Neural crest cell (in vitro differentiated cells): ENCODE results near the gene OR6V1. TPM values are rescaled to one million over a fixed set of nuclear protein-coding genes. Genes with fewer than 3 reads are reported as not detected.

Experiments
- DNase-seq: peaks from one replicate; pipeline ENCODE4 v3.0.0; 2021; ENCODE audit warnings: low read depth, mixed read lengths, low spot score
- H3K27ac Mint-ChIP-seq: one replicate; pipeline ENCODE4 v1.8.0; 2021; ENCODE audit warnings: mild to moderate bottlenecking, mixed read lengths; ENCODE audit not compliant: unreplicated experiment
- H3K27me3 Mint-ChIP-seq: 2 replicates; pipeline ENCODE4 v1.8.0; 2021; ENCODE audit warnings: low read depth, mild to moderate bottlenecking, mixed read lengths
- H3K36me3 Mint-ChIP-seq: 2 replicates; pipeline ENCODE4 v1.8.0; 2021; ENCODE audit warnings: low read depth, mild to moderate bottlenecking, mixed read lengths
- H3K4me1 Mint-ChIP-seq: 2 replicates; pipeline ENCODE4 v1.8.0; 2021; ENCODE audit warnings: mixed read lengths
- H3K4me3 Mint-ChIP-seq: one replicate; pipeline ENCODE4 v1.8.0; 2021; ENCODE audit warnings: mild to moderate bottlenecking, mixed read lengths
- H3K9me3 Mint-ChIP-seq: 2 replicates; pipeline ENCODE4 v1.8.0; 2021; ENCODE audit warnings: mixed read lengths
- CTCF ChIP-seq: fragments of 200-600 bp; sonication (generic); conservative IDR thresholded peaks from 2 replicates; pipeline ENCODE4 v1.5.0; 2021; ENCODE audit warnings: antibody characterized with exemption, mild to moderate bottlenecking
- total RNA-seq: library from RNA; stranded (reverse); gene quantifications from 2 replicates; pipeline ENCODE4 v1.2.1, GENCODE V29; 2021

The OR6V1 gene
- total RNA-seq, 1 donor from 2014 or later: not detected

GRCh38 chr7:143027032-143027431 lies 25.1 kb upstream of the OR6V1 start, which contains the start of gene OR9A2:
TSS of gene OR9A2 (minus strand) at chr7:143027132. CDS start at chr7:143027132, 0 bp downstream.
- TF ChIP-seq CTCF: no peak
- Mint-ChIP-seq H3K4me3 (no peak within 1 kb of the TSS), H3K27ac (no peak within 1 kb of the TSS), H3K27me3 (peaks cover 14% of the 10 kb centered on the region), H3K36me3 (no peaks in the 10 kb centered on the region), H3K4me1 (no peaks in the 10 kb centered on the region), H3K9me3 (peaks cover 2% of the 10 kb centered on the region)
- DNase-seq: no peak

GRCh38 chr7:143027683-143028082 lies 24.5 kb upstream of the OR6V1 start:
- H3K9me3 Mint-ChIP-seq: peaks cover 2% of the 10 kb centered on the region
- peaks cover 15% of the 10 kb centered on the region for H3K27me3 Mint-ChIP-seq
- no peak overlapping the region for H3K4me3 Mint-ChIP-seq
- H3K27ac Mint-ChIP-seq: no peak overlapping the region
- no peak for TF ChIP-seq CTCF
- DNase-seq: no peak
- H3K4me1 Mint-ChIP-seq: no peaks in the 10 kb centered on the region
- H3K36me3 Mint-ChIP-seq: no peaks in the 10 kb centered on the region

GRCh38 chr7:143038635-143039034 lies 13.5 kb upstream of the OR6V1 start:
- H3K4me1 Mint-ChIP-seq: peaks cover 11% of the 10 kb centered on the region
- no peak for DNase-seq
- no peak for TF ChIP-seq CTCF

GRCh38 chr7:143040209-143040715 lies 11.9 kb upstream of the OR6V1 start:
- Mint-ChIP-seq H3K27me3 (peaks cover 12% of the 10 kb centered on the region), H3K9me3 (peaks cover 4% of the 10 kb centered on the region), H3K4me3 (no peak overlapping the region), H3K4me1 (peaks cover 11% of the 10 kb centered on the region), H3K36me3 (no peaks in the 10 kb centered on the region), H3K27ac (no peak overlapping the region)
- TF ChIP-seq CTCF: no peak
- DNase-seq: no peak

More at GRCh38 chr7:143038635-143039034, 13.5 kb upstream of the OR6V1 start:
- no peaks in the 10 kb centered on the region for H3K36me3 Mint-ChIP-seq
- H3K27me3 Mint-ChIP-seq: peaks cover 20% of the 10 kb centered on the region
- peaks cover 15% of the 10 kb centered on the region for H3K9me3 Mint-ChIP-seq
- H3K27ac Mint-ChIP-seq: no peak overlapping the region
- H3K4me3 Mint-ChIP-seq: no peak overlapping the region

- no peak overlapping the region for H3K4me3 Mint-ChIP-seq
- H3K27ac Mint-ChIP-seq: no peak overlapping the region
- no peaks in the 10 kb centered on the region for H3K36me3 Mint-ChIP-seq
- no peaks in the 10 kb centered on the region for H3K9me3 Mint-ChIP-seq
- no peak for DNase-seq
- no peak for TF ChIP-seq CTCF
- peaks cover 16% of the 10 kb centered on the region for H3K27me3 Mint-ChIP-seq
- peaks cover 11% of the 10 kb centered on the region for H3K4me1 Mint-ChIP-seq
Measured at GRCh38 chr7:143041346-143041745, 10.8 kb upstream of the OR6V1 start.
